Testis (tissue), 3 donors: Measurements from ENCODE around the gene CD24. TPM values are rescaled to one million over a fixed set of nuclear protein-coding genes. Genes with fewer than 3 reads are reported as not detected.
A peak's percentile ranks its signal among the peaks of the same experiment; 100 is the strongest.
"Not testable (repeated sequence)": the region's sequence is repeated elsewhere in the genome, so short reads cannot be mapped to it uniquely, and the experiment has no call there.

Source experiments
- DNase-seq: peaks from one replicate; pipeline ENCODE4 v3.0.0-alpha.2; 2019
- H3K27ac ChIP-seq, 2 donors: fragments of 200-600 bp; sonication (generic); one replicate each; pipeline ENCODE4 v1.5.1; 2019
- H3K27me3 ChIP-seq: fragments of 200-600 bp; sonication (generic); one replicate; pipeline ENCODE4 v1.5.1; 2019
- H3K36me3 ChIP-seq: fragments of 200-600 bp; sonication (generic); one replicate; pipeline ENCODE4 v1.5.1; 2017; ENCODE audit warnings: low read depth; ENCODE audit errors: missing control alignments
- H3K4me1 ChIP-seq: fragments of 200-600 bp; sonication (generic); one replicate; pipeline ENCODE4 v1.5.1; 2019
- H3K4me3 ChIP-seq, 2 donors: fragments of 200-600 bp; sonication (generic); one replicate each; pipeline ENCODE4 v1.5.1; 2017 to 2019
- H3K9me3 ChIP-seq: fragments of 200-600 bp; sonication (generic); one replicate; pipeline ENCODE4 v1.5.1; 2017
- POLR2A ChIP-seq: fragments of 450-650 bp; IDR thresholded peaks from one replicate; pipeline ENCODE4 v1.6.1; 2017; ENCODE audit warnings: antibody characterized with exemption, mild to moderate bottlenecking, moderate library complexity
- WGBS, 2 donors: methylation state at CpG; one replicate each; pipeline ENCODE4 v1.1.5; 2018; 5-methylcytosine and 5-hydroxymethylcytosine counted together
- intact Hi-C: fragments of 100-400 bp; cut with DNase I; formaldehyde crosslinking; loops from one replicate; pipeline ENCODE4 v1.15.1; 2023; ENCODE audit warnings: low total_unique reads
- polyA plus RNA-seq: library from polyadenylated mRNA; stranded (reverse); fragments of 350-450 nt; fragmentation: Illumina TruSeq; extraction: RNeasy Lipid Tissue Mini Kit (QIAGEN cat#74804); gene quantifications from one replicate; pipeline ENCODE4 v1.2.3, GENCODE V29; 2014; ENCODE audit warnings: low read depth, low replicate concordance; ENCODE audit not compliant: insufficient read depth
- total RNA-seq, 2 donors: library from RNA; depleted of rRNA; stranded (reverse); fragments of >200 nt; gene quantifications; one replicate each; pipeline ENCODE4 v1.2.3, GENCODE V29; 2016
- TF ChIP-seq, protein P1 (sequence below), 3 experiments: fragments of 450-650 bp in 2 of 3; fragments of 200-600 bp in 1 of 3; sonication (generic) in 1 of 3; IDR thresholded peaks; one replicate each; pipeline ENCODE4 v1.5.1; 2016 to 2019; ENCODE audit warnings: antibody characterized with exemption in 3 of 3, mild to moderate bottlenecking in 2 of 3, moderate library complexity in 1 of 3

CD24 gene
- total and polyA plus RNA-seq, 3 donors from 2014 or later, result 8.6 to 25.0 (median 11.5) TPM

DNA sequence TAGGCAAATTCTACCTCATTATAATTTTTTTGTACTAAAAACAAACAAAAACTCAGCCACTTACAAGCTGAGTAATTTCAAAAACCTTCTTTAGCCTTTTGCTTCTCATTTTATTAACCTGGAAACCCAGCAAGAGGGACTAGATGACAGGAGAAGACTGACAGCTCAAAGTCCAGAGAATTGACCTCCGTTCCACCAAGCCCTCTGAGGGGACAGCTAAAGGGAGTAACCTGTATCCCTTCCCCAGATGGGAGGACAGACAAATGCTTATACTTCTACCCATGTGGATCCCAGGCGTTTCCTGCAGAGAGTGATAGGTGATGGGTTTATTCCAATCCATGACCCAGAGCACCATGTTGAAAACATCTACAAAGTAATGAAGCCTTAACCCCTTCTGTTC lies 35.0 kb upstream of the CD24 start:
- H3K27me3 ChIP-seq, result no peaks in the 10 kb centered on the region
- intact Hi-C loops, result no loop called here
- no peaks in the 10 kb centered on the region for H3K9me3 ChIP-seq
- no peaks in the 10 kb centered on the region for H3K36me3 ChIP-seq
- DNase-seq, result no peak
- H3K4me1 ChIP-seq, result no peaks in the 10 kb centered on the region
- no peak overlapping the region for H3K27ac ChIP-seq
- 70 to 77% methylated on average over 2 of the region's 2 CpGs for WGBS, 2 donors
- TF ChIP-seq, protein P1, sequence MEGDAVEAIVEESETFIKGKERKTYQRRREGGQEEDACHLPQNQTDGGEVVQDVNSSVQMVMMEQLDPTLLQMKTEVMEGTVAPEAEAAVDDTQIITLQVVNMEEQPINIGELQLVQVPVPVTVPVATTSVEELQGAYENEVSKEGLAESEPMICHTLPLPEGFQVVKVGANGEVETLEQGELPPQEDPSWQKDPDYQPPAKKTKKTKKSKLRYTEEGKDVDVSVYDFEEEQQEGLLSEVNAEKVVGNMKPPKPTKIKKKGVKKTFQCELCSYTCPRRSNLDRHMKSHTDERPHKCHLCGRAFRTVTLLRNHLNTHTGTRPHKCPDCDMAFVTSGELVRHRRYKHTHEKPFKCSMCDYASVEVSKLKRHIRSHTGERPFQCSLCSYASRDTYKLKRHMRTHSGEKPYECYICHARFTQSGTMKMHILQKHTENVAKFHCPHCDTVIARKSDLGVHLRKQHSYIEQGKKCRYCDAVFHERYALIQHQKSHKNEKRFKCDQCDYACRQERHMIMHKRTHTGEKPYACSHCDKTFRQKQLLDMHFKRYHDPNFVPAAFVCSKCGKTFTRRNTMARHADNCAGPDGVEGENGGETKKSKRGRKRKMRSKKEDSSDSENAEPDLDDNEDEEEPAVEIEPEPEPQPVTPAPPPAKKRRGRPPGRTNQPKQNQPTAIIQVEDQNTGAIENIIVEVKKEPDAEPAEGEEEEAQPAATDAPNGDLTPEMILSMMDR (IDR thresholded peaks at IDR 0.05), result no peak
- TF ChIP-seq POLR2A, result no peak
- no peak overlapping the region for H3K4me3 ChIP-seq

DNA sequence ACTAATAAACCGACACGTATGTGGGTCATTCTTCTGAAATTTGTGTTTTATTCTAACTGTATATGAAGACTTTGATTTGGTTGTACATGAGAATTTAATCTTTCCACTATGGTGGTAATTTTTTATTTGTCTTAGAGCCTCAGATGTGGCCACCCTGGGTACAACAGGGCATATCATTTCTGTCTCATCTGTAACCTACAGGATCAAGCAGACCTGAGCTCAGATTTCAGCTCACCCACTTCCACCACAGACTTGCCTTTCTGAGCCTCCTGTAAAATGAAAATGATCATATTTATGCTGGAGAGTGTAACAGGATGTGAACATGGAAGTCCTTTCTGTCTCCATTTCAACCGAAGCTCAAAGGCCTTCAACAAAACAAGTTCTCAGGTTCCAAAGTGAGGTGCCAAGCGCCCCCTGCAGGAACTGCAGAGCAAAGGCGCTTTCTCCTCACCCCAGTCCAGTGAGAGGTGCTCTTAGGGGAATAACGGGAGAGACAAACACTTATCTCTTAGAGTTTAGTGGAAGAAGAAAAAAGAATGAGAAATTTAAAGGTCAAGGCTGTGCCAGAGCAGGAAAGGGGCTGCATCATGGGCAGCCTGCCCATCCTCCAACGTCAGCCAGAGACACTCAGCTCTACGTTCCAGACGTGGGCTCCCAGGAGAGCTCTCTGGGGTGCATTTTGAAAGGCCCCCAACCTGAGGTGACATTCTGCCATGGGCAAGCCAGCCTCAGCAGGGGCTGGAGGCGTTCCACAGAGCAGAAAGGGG lies 23.0 kb upstream of the CD24 start:
- H3K9me3 ChIP-seq, result no peaks in the 10 kb centered on the region
- no peak overlapping the region for H3K27ac ChIP-seq
- H3K36me3 ChIP-seq, result no peaks in the 10 kb centered on the region
- DNase-seq, result peak; percentile 75
- no peaks in the 10 kb centered on the region for H3K27me3 ChIP-seq
- no peak overlapping the region for H3K4me3 ChIP-seq
- WGBS, 2 donors, result 45 to 46% methylated on average over 9 to 10 of the region's 10 CpGs
- TF ChIP-seq, protein P1 (IDR thresholded peaks at IDR 0.05), result peak; percentile 41 to 70 (median 63)
- TF ChIP-seq POLR2A, result no peak
- H3K4me1 ChIP-seq, result no peaks in the 10 kb centered on the region
- intact Hi-C loops, result no loop called here

DNA sequence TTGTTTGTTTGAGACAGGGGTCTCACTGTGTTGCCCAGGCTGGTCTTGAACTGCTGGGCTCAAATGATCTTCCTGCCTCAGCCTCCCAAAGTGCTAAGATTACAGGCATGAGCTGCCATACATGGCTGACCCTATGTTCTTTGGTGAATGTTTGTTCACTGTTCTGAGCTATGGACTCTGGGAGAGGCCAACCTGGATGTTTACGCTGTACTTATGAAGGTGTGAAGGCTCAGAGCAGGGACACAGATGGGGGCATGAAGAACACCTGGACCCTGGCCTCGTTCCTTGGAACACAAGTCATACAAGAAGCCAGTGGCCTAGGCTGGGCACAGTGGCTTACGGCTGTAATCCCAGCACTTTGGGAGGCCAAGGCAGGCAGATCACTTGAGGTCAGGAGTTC lies 21.1 kb upstream of the CD24 start:
- no peak overlapping the region for H3K27ac ChIP-seq
- no peaks in the 10 kb centered on the region for H3K27me3 ChIP-seq
- no peak for DNase-seq
- H3K9me3 ChIP-seq, result no peaks in the 10 kb centered on the region
- H3K36me3 ChIP-seq, result no peaks in the 10 kb centered on the region
- TF ChIP-seq, protein P1 (IDR thresholded peaks at IDR 0.05), result no peak
- TF ChIP-seq POLR2A, result no peak
- 98 to 100% methylated on average over 1 to 3 of the region's 3 CpGs for WGBS, 2 donors
- H3K4me1 ChIP-seq, result no peaks in the 10 kb centered on the region
- intact Hi-C loops, result no loop called here
- H3K4me3 ChIP-seq, result no peak overlapping the region

DNA sequence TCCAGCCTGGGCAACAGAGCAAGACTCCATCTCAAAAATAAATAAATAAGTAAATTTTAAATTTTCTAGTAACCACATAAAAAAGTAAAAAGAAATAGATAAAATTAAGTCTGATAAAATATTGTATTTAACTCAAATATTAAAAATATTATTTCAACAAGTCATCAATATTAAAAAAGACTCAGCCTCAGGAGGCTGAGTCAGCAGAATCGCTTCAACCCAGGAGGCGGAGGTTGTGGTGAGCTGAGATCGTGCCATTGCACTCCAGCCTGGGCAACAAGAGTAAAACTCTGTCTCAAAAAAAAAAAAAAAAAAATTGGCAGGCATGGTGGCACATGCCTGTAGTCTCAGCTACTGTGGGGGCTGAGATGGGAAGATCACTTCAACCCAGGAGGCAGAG lies 15.2 kb upstream of the CD24 start:
- H3K9me3 ChIP-seq, H3K4me1 ChIP-seq, H3K4me3 ChIP-seq, H3K36me3 ChIP-seq, H3K27ac ChIP-seq, DNase-seq, intact Hi-C loops, H3K27me3 ChIP-seq: not testable (repeated sequence)
- 76 to 80% methylated on average over 3 of the region's 3 CpGs for whole genome bisulfite sequencing, 2 donors

DNA sequence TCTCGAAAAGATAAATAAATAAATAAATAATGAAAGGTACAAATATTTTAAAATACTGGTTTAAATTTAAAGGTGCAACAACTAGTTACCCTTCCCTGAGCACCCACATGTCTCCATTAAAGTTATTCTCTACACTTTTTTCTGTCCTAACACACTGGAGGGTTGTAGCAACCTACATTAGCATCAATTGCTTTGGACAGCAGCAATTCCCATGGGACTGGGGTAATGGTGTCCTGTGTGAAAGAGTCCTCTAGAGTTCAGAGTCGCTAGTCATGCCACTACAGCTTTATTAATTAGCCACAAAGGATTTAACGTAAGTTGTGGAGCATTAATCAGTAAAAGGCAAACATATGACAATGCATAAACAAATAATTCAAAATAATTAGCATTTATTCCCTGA lies 14.1 kb upstream of the CD24 start:
- intact Hi-C loops, result no loop called here
- no peaks in the 10 kb centered on the region for H3K4me1 ChIP-seq
- no peak overlapping the region for H3K27ac ChIP-seq
- H3K9me3 ChIP-seq, result no peaks in the 10 kb centered on the region
- TF ChIP-seq POLR2A, result no peak
- TF ChIP-seq, protein P1 (IDR thresholded peaks at IDR 0.05), result no peak
- no peaks in the 10 kb centered on the region for H3K27me3 ChIP-seq
- no peak for DNase-seq
- 56 to 85% methylated on average over 3 of the region's 3 CpGs for WGBS, 2 donors
- no peaks in the 10 kb centered on the region for H3K36me3 ChIP-seq
- H3K4me3 ChIP-seq, result no peak overlapping the region
